Type B pancreatic cell (in vitro differentiated cells): ENCODE data around the gene NANOGP8. TPM values are rescaled to one million over a fixed set of nuclear protein-coding genes. Genes with fewer than 3 reads are reported as not detected.

Experiments
- DNase-seq: peaks from one replicate; pipeline ENCODE4 v3.0.0; 2021; ENCODE audit warnings: mixed read lengths; ENCODE audit not compliant: unreplicated experiment; ENCODE audit errors: extremely low spot score
- H3K27ac Mint-ChIP-seq: 2 replicates; pipeline ENCODE4 v1.8.0; 2021; ENCODE audit warnings: mild to moderate bottlenecking, mixed read lengths
- H3K27me3 Mint-ChIP-seq: 2 replicates; pipeline ENCODE4 v1.8.0; 2021; ENCODE audit warnings: mixed read lengths
- H3K36me3 Mint-ChIP-seq: 2 replicates; pipeline ENCODE4 v1.8.0; 2021; ENCODE audit warnings: mixed read lengths
- H3K4me1 Mint-ChIP-seq: one replicate; pipeline ENCODE4 v1.8.0; 2021; ENCODE audit warnings: mixed read lengths; ENCODE audit not compliant: unreplicated experiment
- H3K4me3 Mint-ChIP-seq: 2 replicates; pipeline ENCODE4 v1.8.0; 2021; ENCODE audit warnings: mild to moderate bottlenecking, mixed read lengths
- H3K9me3 Mint-ChIP-seq: 2 replicates; pipeline ENCODE4 v1.8.0; 2021; ENCODE audit warnings: mixed read lengths
- CTCF ChIP-seq: fragments of 200-600 bp; sonication (generic); conservative IDR thresholded peaks from 2 replicates; pipeline ENCODE4 v1.5.0; 2021; ENCODE audit warnings: antibody characterized with exemption, mild to moderate bottlenecking
- total RNA-seq: library from RNA; stranded (reverse); gene quantifications from 2 replicates; pipeline ENCODE4 v1.2.1, GENCODE V29; 2021; ENCODE audit warnings: low replicate concordance

Gene NANOGP8
- total RNA-seq, 1 donor from 2014 or later, result not detected

GRCh38 chr15:35123743-35124142 is 38.6 kb upstream of the NANOGP8 start:
- Mint-ChIP-seq H3K4me3 (no peak overlapping the region), H3K4me1 (no peaks in the 10 kb centered on the region), H3K9me3 (peaks cover 14% of the 10 kb centered on the region), H3K36me3 (peaks cover 4% of the 10 kb centered on the region), H3K27ac (no peak overlapping the region), H3K27me3 (no peaks in the 10 kb centered on the region)
- no peak for DNase-seq
- no peak for TF ChIP-seq CTCF

- Mint-ChIP-seq H3K4me1 (no peaks in the 10 kb centered on the region), H3K4me3 (no peak overlapping the region), H3K9me3 (peaks cover 9% of the 10 kb centered on the region), H3K36me3 (peaks cover 4% of the 10 kb centered on the region), H3K27me3 (no peaks in the 10 kb centered on the region), H3K27ac (no peak overlapping the region)
- no peak for TF ChIP-seq CTCF
- DNase-seq, result no peak
Measured at GRCh38 chr15:35121611-35122359, 36.7 kb upstream of the NANOGP8 start.

- peaks cover 9% of the 10 kb centered on the region for H3K9me3 Mint-ChIP-seq
- H3K27ac Mint-ChIP-seq, result no peak overlapping the region
- no peaks in the 10 kb centered on the region for H3K27me3 Mint-ChIP-seq
- H3K4me3 Mint-ChIP-seq, result no peak overlapping the region
- TF ChIP-seq CTCF, result no peak
- H3K36me3 Mint-ChIP-seq, result peaks cover 4% of the 10 kb centered on the region
- peaks cover 1% of the 10 kb centered on the region for H3K4me1 Mint-ChIP-seq
- no peak for DNase-seq
Measured at GRCh38 chr15:35120173-35120572, 35.1 kb upstream of the NANOGP8 start.

- H3K27me3 Mint-ChIP-seq, result no peaks in the 10 kb centered on the region
- H3K4me1 Mint-ChIP-seq, result peaks cover 7% of the 10 kb centered on the region
- H3K27ac Mint-ChIP-seq, result no peak overlapping the region
- H3K9me3 Mint-ChIP-seq, result peaks cover 9% of the 10 kb centered on the region
- no peak for DNase-seq
- no peak overlapping the region for H3K4me3 Mint-ChIP-seq
- peaks cover 4% of the 10 kb centered on the region for H3K36me3 Mint-ChIP-seq
- no peak for TF ChIP-seq CTCF
Measured at GRCh38 chr15:35118960-35119359, 33.9 kb upstream of the NANOGP8 start.

- H3K27ac Mint-ChIP-seq, result no peak overlapping the region
- peaks cover 4% of the 10 kb centered on the region for H3K36me3 Mint-ChIP-seq
- DNase-seq, result no peak
- H3K4me3 Mint-ChIP-seq, result no peak overlapping the region
- no peaks in the 10 kb centered on the region for H3K27me3 Mint-ChIP-seq
- peaks cover 4% of the 10 kb centered on the region for H3K9me3 Mint-ChIP-seq
- peaks cover 7% of the 10 kb centered on the region for H3K4me1 Mint-ChIP-seq
- no peak for TF ChIP-seq CTCF
Measured at GRCh38 chr15:35117543-35118265, 32.6 kb upstream of the NANOGP8 start.
